GM18870 (cell line): ENCODE results near the gene TMEM217.
"Not testable (repeated sequence)": the region's sequence is repeated elsewhere in the genome, so short reads cannot be mapped to it uniquely, and the experiment has no call there.

ENCODE experiments used
- ATAC-seq: cut with Tn5 transposase; IDR thresholded peaks from one replicate; pipeline ENCODE4 v1.9.1; 2021; ENCODE audit warnings: moderate library complexity; ENCODE audit not compliant: unreplicated experiment

The TMEM217 gene

GRCh38 chr6:37185949-37186720 lies 71.8 kb downstream of the TMEM217 start:
- ATAC-seq = not testable (repeated sequence)

GRCh38 chr6:37182736-37183590 lies 75.0 kb downstream of the TMEM217 start:
- ATAC-seq = no peak

- not testable (repeated sequence) for ATAC-seq
These were observed 77.3 kb downstream of the TMEM217 start for GRCh38 chr6:37180610-37181009.

- no peak for ATAC-seq
These were observed 77.9 kb downstream of the TMEM217 start for GRCh38 chr6:37180075-37180474.

GRCh38 chr6:37177935-37178517 lies 79.9 kb downstream of the TMEM217 start:
- no peak for ATAC-seq

GRCh38 chr6:37177077-37177934 lies 80.6 kb downstream of the TMEM217 start:
- ATAC-seq = no peak

- ATAC-seq = no peak
These were observed 81.5 kb downstream of the TMEM217 start for GRCh38 chr6:37176268-37177076.

GRCh38 chr6:37175332-37176267 lies 82.3 kb downstream of the TMEM217 start:
- ATAC-seq = no peak

- ATAC-seq = no peak
These were observed 83.2 kb downstream of the TMEM217 start for GRCh38 chr6:37174515-37175331.

GRCh38 chr6:37174196-37174514 lies 83.8 kb downstream of the TMEM217 start:
- no peak for ATAC-seq

- ATAC-seq = no peak
These were observed 84.3 kb downstream of the TMEM217 start for GRCh38 chr6:37173493-37174195.

GRCh38 chr6:37172912-37173492 lies 84.9 kb downstream of the TMEM217 start:
- ATAC-seq = no peak

- ATAC-seq = peak; percentile 39
These were observed 85.8 kb downstream of the TMEM217 start for GRCh38 chr6:37171970-37172812.

- no peak for ATAC-seq
These were observed 86.6 kb downstream of the TMEM217 start for GRCh38 chr6:37171201-37171969.
